ENCODE measurements around the gene TMX1.

TMX1 gene

DNA sequence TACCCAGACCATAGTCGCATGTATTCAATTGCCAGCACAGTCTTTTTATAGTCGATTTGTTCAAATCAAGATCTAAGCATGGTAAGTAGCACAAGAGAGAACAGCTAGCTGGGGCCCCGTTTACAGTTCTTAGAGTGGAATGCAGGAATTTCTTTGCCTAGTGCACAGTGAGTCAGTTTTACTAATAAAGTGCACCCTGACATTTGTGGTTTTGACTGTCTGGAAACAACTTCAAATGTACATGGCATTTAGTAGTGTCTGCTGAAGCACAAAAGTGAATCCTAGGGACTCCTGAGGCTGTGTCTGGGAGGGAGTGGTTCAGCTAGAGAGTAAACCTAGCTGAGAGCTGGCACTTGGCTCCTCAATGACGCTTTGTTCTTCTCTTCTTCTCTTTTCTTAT is 64.9 kb downstream of the TMX1 start:
- no peaks in the 10 kb centered on the region for H3K9me3 ChIP-seq (ENCODE audit: low read depth, low read length)
- TF ChIP-seq EZH2 (IDR thresholded peaks at IDR 0.05): no peak
- TF ChIP-seq FOXP2 (optimal IDR thresholded peaks at IDR 0.05; ENCODE audit: control extremely low read depth, extremely low read length, insufficient read depth): no peak
- no peak for TF ChIP-seq POLR2AphosphoS5 (IDR thresholded peaks at IDR 0.05; ENCODE audit: borderline replicate concordance, low read depth, low read length)
- peak; percentile 61 for DNase-seq (ENCODE audit: low read depth, low spot score)
- peak overlapping the region; percentile 3; the same call in 1 of the 2 replicates for H3K27ac ChIP-seq
- no peak overlapping the region for H3K4me3 ChIP-seq
- H3K36me3 ChIP-seq (ENCODE audit: insufficient read depth, low read length): no peaks in the 10 kb centered on the region
- no peak overlapping the region for H3K9ac ChIP-seq (ENCODE audit: insufficient read length)

DNA sequence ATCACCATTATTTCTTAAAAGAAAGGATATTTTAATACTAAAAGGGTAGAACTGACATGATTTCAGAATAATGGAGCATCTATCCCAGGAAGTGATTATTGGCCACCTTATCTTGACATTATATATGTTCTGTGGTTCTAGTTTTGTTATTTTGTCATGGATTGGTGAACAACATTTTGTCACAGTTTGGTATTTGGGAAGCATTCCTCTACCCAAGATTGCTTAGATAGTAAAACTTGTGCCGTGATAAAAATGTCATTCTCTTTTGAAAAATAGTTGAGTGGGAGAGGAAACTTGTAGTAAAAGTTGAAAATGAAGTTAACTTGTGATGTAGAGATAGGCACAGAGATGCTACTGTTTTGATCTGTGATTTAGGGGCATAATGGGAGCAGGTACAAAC is 65.7 kb downstream of the TMX1 start:
- no peak for TF ChIP-seq FOXP2 (optimal IDR thresholded peaks at IDR 0.05; ENCODE audit: control extremely low read depth, extremely low read length, insufficient read depth)
- no peak for TF ChIP-seq EZH2 (IDR thresholded peaks at IDR 0.05)
- TF ChIP-seq POLR2AphosphoS5 (IDR thresholded peaks at IDR 0.05; ENCODE audit: borderline replicate concordance, low read depth, low read length): no peak
- Histone ChIP-seq H3K36me3 (ENCODE audit: insufficient read depth, low read length) (no peaks in the 10 kb centered on the region), H3K27ac (no peak overlapping the region), H3K4me3 (no peak overlapping the region), H3K9me3 (ENCODE audit: low read depth, low read length) (no peaks in the 10 kb centered on the region), H3K9ac (ENCODE audit: insufficient read length) (no peak overlapping the region)
- no peak for DNase-seq (ENCODE audit: low read depth, low spot score)

All from SK-N-MC (cell line).